Pancreas (tissue), 10 donors: Measurements from ENCODE around the gene RELL1. TPM values are rescaled to one million over a fixed set of nuclear protein-coding genes. Genes with fewer than 3 reads are reported as not detected.

ENCODE experiments used
- ATAC-seq, 4 donors: fragments of 200-7000 bp; cut with Tn5 transposase; one replicate each; pipeline versions ENCODE4 v1.8.0 to v1.9.1; 2020; ENCODE audit warnings: mild to moderate bottlenecking in 4 of 4, moderate library complexity in 4 of 4
- DNase-seq, 6 donors: peaks; one replicate each; pipeline ENCODE4 v3.0.0-alpha.2; 2020
- FAIRE-seq: peaks from 2 replicates; lab custom pipeline; 2012; peaks lifted over from hg19 to GRCh38; lab: Jason Lieb, UNC
- H3K27ac ChIP-seq, 4 donors: fragments of 200-600 bp; sonication (generic); 1 replicate in 3 of 4; 2 replicates in 1 of 4; pipeline versions ENCODE4 v1.5.0 to v1.8.0; 2020
- H3K27me3 ChIP-seq, 4 donors: fragments of 200-600 bp; one replicate each; pipeline ENCODE4 v1.8.0; 2021
- H3K36me3 ChIP-seq, 3 donors: fragments of 200-600 bp; sonication (generic) in 1 of 3; one replicate each; pipeline versions ENCODE4 v1.5.0 to v1.8.0; 2020 to 2021
- H3K4me1 ChIP-seq, 3 donors: fragments of 200-600 bp; one replicate each; pipeline ENCODE4 v1.8.0; 2021
- H3K4me3 ChIP-seq, 4 donors: fragments of 200-600 bp; sonication (generic) in 2 of 4; one replicate each; pipeline versions ENCODE4 v1.5.0 to v1.8.0; 2020 to 2021
- H3K9me3 ChIP-seq, 4 donors: fragments of 200-600 bp; one replicate each; pipeline ENCODE4 v1.8.0; 2021
- CTCF ChIP-seq, 4 donors: fragments of 200-600 bp; sonication (generic) in 3 of 4; IDR thresholded peaks; one replicate each; pipeline versions ENCODE4 v1.5.0 to v1.8.0; 2021; ENCODE audit warnings: antibody characterized with exemption in 4 of 4
- WGBS, 2 donors: extraction: QIAGEN DNeasy Blood & Tissue Kit; methylation state at CpG; one replicate each; pipeline ENCODE4 v1.1.7; 2013; 5-methylcytosine and 5-hydroxymethylcytosine counted together
- intact Hi-C, 3 donors: fragments of 100-400 bp; cut with DNase I; formaldehyde crosslinking; loops; one replicate each; pipeline versions ENCODE4 v1.11.1 to v1.14.2; 2022
- polyA plus RNA-seq, 2 donors: library from polyadenylated mRNA; stranded (reverse); fragments of 200-250 nt; gene quantifications; one replicate each; pipeline ENCODE4 v1.2.3, GENCODE V29; 2013
- total RNA-seq, 6 donors: library from RNA; stranded (reverse); fragmentation: NEBNext Ultra II Directional in 4 of 6; extraction: Animal tissue kit (Norgen Biotek cat#: 25700) in 4 of 6; gene quantifications; one replicate each; pipeline versions ENCODE4 v1.2.1 to v1.2.4, GENCODE V29; 2021 to 2023
- donor health status: healthy with polysubstance abuse.
- donor health status: DM: no; HTN: no; CAD: no; lungs with moderate emphysema.
- donor health status: DM: no; HTN: no; CAD: no.
- donor health status: control.
- donor health status: control.
- donor health status: Bipolar disorder and iron deficiency.
- donor health status: DM: yes; HTN: yes; CAD: no.
- donor health status: DM: no; HTN: no; CAD: no.
- donor health status: DM: no; HTN: no; CAD: no.
- donor health status: DM: yes; HTN: yes; CAD: no.

Gene RELL1
- total and polyA plus RNA-seq, 8 donors = 0.38 to 17.1 (median 4.7) TPM

GRCh38 chr4:37627263-37627662 is 58.9 kb downstream of the RELL1 start:
- Histone ChIP-seq H3K4me1 (no peaks in the 10 kb centered on the region), H3K27me3 (no peaks in the 10 kb centered on the region), H3K36me3 (no peaks in the 10 kb centered on the region), H3K4me3 (no peak overlapping the region), H3K9me3 (no peaks in the 10 kb centered on the region), H3K27ac (no peak overlapping the region)
- ATAC-seq = no peak
- no peak for DNase-seq
- 86 to 90% methylated on average over 3 of the region's 3 CpGs for WGBS, 2 donors
- no peak for TF ChIP-seq CTCF (IDR thresholded peaks at IDR 0.05)
- no peak for FAIRE-seq
- intact Hi-C loops = no loop called here

- intact Hi-C loops = no loop called here
- Histone ChIP-seq H3K27ac (no peak overlapping the region), H3K27me3 (no peaks in the 10 kb centered on the region), H3K9me3 (no peaks in the 10 kb centered on the region), H3K36me3 (no peaks in the 10 kb centered on the region), H3K4me3 (no peak overlapping the region), H3K4me1 (no peaks in the 10 kb centered on the region)
- no peak for TF ChIP-seq CTCF (IDR thresholded peaks at IDR 0.05)
- WGBS, 2 donors = 87 to 93% methylated on average over 1 of the region's 1 CpG
- FAIRE-seq = peak; percentile 53
- no peak for DNase-seq
- no peak for ATAC-seq
These were observed 60.7 kb downstream of the RELL1 start for GRCh38 chr4:37625499-37625898.

- DNase-seq (no peak), ATAC-seq (no peak), FAIRE-seq (no peak)
- H3K27ac ChIP-seq = no peak overlapping the region
- 83 to 88% methylated on average over 8 of the region's 8 CpGs for WGBS, 2 donors
- H3K4me1 ChIP-seq = no peaks in the 10 kb centered on the region
- no peaks in the 10 kb centered on the region for H3K9me3 ChIP-seq
- H3K4me3 ChIP-seq = no peak overlapping the region
- intact Hi-C loops = no loop called here
- no peaks in the 10 kb centered on the region for H3K36me3 ChIP-seq
- TF ChIP-seq CTCF (IDR thresholded peaks at IDR 0.05) = no peak
- no peaks in the 10 kb centered on the region for H3K27me3 ChIP-seq
These were observed 62.2 kb downstream of the RELL1 start for GRCh38 chr4:37623940-37624339.

GRCh38 chr4:37623125-37623524 is 63.1 kb downstream of the RELL1 start:
- 87 to 90% methylated on average over 4 of the region's 4 CpGs for WGBS, 2 donors
- no peaks in the 10 kb centered on the region for H3K9me3 ChIP-seq
- no peak for TF ChIP-seq CTCF (IDR thresholded peaks at IDR 0.05)
- no peak for ATAC-seq
- FAIRE-seq = no peak
- no peaks in the 10 kb centered on the region for H3K36me3 ChIP-seq
- no peak overlapping the region for H3K27ac ChIP-seq
- no peaks in the 10 kb centered on the region for H3K27me3 ChIP-seq
- intact Hi-C loops = no loop called here
- no peak for DNase-seq
- H3K4me1 ChIP-seq = no peaks in the 10 kb centered on the region
- no peak overlapping the region for H3K4me3 ChIP-seq

- no peak for ATAC-seq
- Histone ChIP-seq H3K9me3 (no peaks in the 10 kb centered on the region), H3K36me3 (no peaks in the 10 kb centered on the region), H3K4me1 (no peaks in the 10 kb centered on the region), H3K27me3 (no peaks in the 10 kb centered on the region), H3K27ac (no peak overlapping the region), H3K4me3 (no peak overlapping the region)
- no peak for FAIRE-seq
- intact Hi-C loops = no loop called here
- no peak for TF ChIP-seq CTCF (IDR thresholded peaks at IDR 0.05)
- DNase-seq = no peak
These were observed 66.0 kb downstream of the RELL1 start for GRCh38 chr4:37620176-37620575.
